ENCODE results near the gene CIAO3. TPM values are rescaled to one million over a fixed set of nuclear protein-coding genes. Genes with fewer than 3 reads are reported as not detected.
A peak's percentile ranks its signal among the peaks of the same experiment; 100 is the strongest.

The CIAO3 gene
- total and polyA plus RNA-seq, 10 of the 15 experiments (the other 5 are each of a cell fraction or from before 2014, with no cell fraction given): 1.4 to 37.5 (median 30.8) TPM

GRCh38 chr16:740764-741505 lies at the start of gene CIAO3 (continued):
- TF ChIP-seq RFX5 (IDR thresholded peaks at IDR 0.05; ENCODE audit: low read depth, low read length) (no peak), CREM (IDR thresholded peaks at IDR 0.05; ENCODE audit: low read depth) (peak; percentile 97), RCOR1 (conservative IDR thresholded peaks at IDR 0.05; ENCODE audit: low read depth, low read length) (no peak), NFYA (IDR thresholded peaks at IDR 0.05; ENCODE audit: borderline replicate concordance, low read depth, low read length) (no peak), TBL1XR1 (IDR thresholded peaks at IDR 0.05; ENCODE audit: low read depth, low read length) (no peak; the same call in 1 of the 2 replicates), SUPT20H (IDR thresholded peaks at IDR 0.05; ENCODE audit: borderline replicate concordance, control insufficient read depth, low read depth, low read length) (no peak), BHLHE40 (IDR thresholded peaks at IDR 0.05; ENCODE audit: borderline replicate concordance in 1 of 2, low read depth in 2 of 2, low read length in 1 of 2) (peak; percentile 65 to 72; a peak in 3 of 4 replicates), CBX5 (IDR thresholded peaks at IDR 0.05; ENCODE audit: low read depth) (no peak)
- TF ChIP-seq, protein P1, sequence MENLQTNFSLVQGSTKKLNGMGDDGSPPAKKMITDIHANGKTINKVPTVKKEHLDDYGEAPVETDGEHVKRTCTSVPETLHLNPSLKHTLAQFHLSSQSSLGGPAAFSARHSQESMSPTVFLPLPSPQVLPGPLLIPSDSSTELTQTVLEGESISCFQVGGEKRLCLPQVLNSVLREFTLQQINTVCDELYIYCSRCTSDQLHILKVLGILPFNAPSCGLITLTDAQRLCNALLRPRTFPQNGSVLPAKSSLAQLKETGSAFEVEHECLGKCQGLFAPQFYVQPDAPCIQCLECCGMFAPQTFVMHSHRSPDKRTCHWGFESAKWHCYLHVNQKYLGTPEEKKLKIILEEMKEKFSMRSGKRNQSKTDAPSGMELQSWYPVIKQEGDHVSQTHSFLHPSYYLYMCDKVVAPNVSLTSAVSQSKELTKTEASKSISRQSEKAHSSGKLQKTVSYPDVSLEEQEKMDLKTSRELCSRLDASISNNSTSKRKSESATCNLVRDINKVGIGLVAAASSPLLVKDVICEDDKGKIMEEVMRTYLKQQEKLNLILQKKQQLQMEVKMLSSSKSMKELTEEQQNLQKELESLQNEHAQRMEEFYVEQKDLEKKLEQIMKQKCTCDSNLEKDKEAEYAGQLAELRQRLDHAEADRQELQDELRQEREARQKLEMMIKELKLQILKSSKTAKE (IDR thresholded peaks at IDR 0.05; ENCODE audit: low read depth, poor library complexity, severe bottlenecking): no peak

DNA sequence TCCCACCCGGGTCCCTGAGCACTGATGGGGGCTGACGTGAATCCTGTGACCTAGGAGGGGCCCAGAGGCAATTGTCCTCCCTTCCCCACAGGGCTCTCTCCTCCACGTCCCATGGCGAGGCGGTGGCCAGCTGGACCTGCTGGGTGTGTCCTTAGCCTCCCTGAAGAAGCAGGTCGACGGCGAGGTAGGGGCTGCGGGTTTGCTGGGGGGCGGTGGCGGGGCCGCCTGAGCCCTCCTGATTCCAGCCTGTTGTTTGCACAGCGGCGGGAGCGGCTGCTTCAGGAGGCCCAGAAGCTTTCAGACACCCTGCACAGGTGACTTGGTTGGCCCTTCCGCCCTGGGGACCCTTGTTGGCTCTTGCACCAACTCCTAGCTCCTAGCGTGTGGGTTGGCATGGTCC lies 49.3 kb upstream of the CIAO3 start:
- H3K4me3 ChIP-seq: no peak overlapping the region
- 94% methylated on average over 17 of the region's 17 CpGs for WGBS (ENCODE audit: insufficient coverage, insufficient replicate concordance, low lambda C conversion rate, missing lambda C conversion rate)
- no peaks in the 10 kb centered on the region for H3K9me3 ChIP-seq (replicated peaks; ENCODE audit: control insufficient read depth, insufficient read depth, low read length)
- CTCF ChIA-PET: interaction anchor here (0.6 kb wide), 1 partner anchor 76 kb away, joined by 3 read pairs; no protein-coding TSS in a partner anchor
- peak overlapping the region; percentile 24; the same call in 1 of the 2 replicates for H3K4me2 ChIP-seq (ENCODE audit: control insufficient read depth, insufficient read depth)
- ATAC-seq (no peak), DNase-seq (ENCODE audit: low read depth, low spot score) (no peak), FAIRE-seq (no peak)
- peaks cover 9% of the 10 kb centered on the region for H3K4me1 ChIP-seq (ENCODE audit: control insufficient read depth, insufficient read depth, low read length)
- no peak overlapping the region for H3K27ac ChIP-seq (ENCODE audit: control insufficient read depth, insufficient read depth)
- H3K27me3 ChIP-seq (replicated peaks in 1 of 2; ENCODE audit: control insufficient read depth in 2 of 2, insufficient read depth in 2 of 2, low read length in 1 of 2): no peaks in the 10 kb centered on the region
- SMC1A ChIA-PET (ENCODE audit: uncharacterized antibody, unreplicated experiment): no interaction called here
- H3K36me3 ChIP-seq (ENCODE audit: control insufficient read depth in 2 of 2, insufficient read depth in 2 of 2, low read length in 1 of 2): peaks cover 0 to 21% of the 10 kb centered on the region in 2 experiments; a peak in 2 of 4 replicates
- H3K79me2 ChIP-seq (ENCODE audit: control insufficient read depth, insufficient read depth, low read length): peaks cover 24% of the 10 kb centered on the region
- H2AFZ ChIP-seq (ENCODE audit: control insufficient read depth, low read depth, low read length): no peak overlapping the region
- intact Hi-C loops (cut with micrococcal nuclease; ENCODE audit: unreplicated experiment): no loop called here
- POLR2A ChIA-PET: no interaction called here
- no TSS peak for BruUV-seq (replicated peaks)
- RAD21 ChIA-PET (ENCODE audit: unreplicated experiment): no interaction called here
- H3K9ac ChIP-seq (ENCODE audit: control insufficient read depth, insufficient read depth, low read length): no peak overlapping the region
- H4K20me1 ChIP-seq (ENCODE audit: control insufficient read depth, insufficient read depth): no peaks in the 10 kb centered on the region
- in situ Hi-C loops (cut with MboI): no loop called here
- TF ChIP-seq, protein P2, sequence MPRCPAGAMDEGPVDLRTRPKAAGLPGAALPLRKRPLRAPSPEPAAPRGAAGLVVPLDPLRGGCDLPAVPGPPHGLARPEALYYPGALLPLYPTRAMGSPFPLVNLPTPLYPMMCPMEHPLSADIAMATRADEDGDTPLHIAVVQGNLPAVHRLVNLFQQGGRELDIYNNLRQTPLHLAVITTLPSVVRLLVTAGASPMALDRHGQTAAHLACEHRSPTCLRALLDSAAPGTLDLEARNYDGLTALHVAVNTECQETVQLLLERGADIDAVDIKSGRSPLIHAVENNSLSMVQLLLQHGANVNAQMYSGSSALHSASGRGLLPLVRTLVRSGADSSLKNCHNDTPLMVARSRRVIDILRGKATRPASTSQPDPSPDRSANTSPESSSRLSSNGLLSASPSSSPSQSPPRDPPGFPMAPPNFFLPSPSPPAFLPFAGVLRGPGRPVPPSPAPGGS (IDR thresholded peaks at IDR 0.05; ENCODE audit: borderline replicate concordance, insufficient read depth, low read depth, low read length, poor library complexity, severe bottlenecking): no peak
- TF ChIP-seq HSF1 (IDR thresholded peaks at IDR 0.05; ENCODE audit: low read depth, low read length): no peak
- TF ChIP-seq, protein P3, sequence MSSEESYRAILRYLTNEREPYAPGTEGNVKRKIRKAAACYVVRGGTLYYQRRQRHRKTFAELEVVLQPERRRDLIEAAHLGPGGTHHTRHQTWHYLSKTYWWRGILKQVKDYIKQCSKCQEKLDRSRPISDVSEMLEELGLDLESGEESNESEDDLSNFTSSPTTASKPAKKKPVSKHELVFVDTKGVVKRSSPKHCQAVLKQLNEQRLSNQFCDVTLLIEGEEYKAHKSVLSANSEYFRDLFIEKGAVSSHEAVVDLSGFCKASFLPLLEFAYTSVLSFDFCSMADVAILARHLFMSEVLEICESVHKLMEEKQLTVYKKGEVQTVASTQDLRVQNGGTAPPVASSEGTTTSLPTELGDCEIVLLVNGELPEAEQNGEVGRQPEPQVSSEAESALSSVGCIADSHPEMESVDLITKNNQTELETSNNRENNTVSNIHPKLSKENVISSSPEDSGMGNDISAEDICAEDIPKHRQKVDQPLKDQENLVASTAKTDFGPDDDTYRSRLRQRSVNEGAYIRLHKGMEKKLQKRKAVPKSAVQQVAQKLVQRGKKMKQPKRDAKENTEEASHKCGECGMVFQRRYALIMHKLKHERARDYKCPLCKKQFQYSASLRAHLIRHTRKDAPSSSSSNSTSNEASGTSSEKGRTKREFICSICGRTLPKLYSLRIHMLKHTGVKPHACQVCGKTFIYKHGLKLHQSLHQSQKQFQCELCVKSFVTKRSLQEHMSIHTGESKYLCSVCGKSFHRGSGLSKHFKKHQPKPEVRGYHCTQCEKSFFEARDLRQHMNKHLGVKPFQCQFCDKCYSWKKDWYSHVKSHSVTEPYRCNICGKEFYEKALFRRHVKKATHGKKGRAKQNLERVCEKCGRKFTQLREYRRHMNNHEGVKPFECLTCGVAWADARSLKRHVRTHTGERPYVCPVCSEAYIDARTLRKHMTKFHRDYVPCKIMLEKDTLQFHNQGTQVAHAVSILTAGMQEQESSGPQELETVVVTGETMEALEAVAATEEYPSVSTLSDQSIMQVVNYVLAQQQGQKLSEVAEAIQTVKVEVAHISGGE (CRISPR knock-in tag; IDR thresholded peaks at IDR 0.05): no peak

Data from GM12878 (cell line).